ENCODE results near the gene IPMK.

The IPMK gene

DNA sequence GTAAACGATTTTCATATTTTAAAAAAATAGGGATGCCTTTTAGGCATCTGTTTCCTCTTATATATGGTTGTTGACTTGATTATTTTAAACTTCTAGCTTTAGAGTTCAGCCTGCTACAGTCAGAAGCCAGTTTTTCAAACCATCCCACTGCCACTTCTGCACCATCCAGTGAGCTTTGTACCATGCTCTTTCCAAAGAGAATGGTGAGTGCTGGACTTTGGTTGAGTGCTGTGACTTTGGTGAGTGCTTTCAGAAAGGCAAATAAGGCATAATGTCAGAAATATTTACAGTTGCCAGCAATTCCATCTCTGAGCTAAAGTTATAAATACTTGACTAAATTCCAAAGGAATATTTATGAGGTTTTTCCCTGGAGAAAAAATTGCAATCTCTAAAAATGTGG is 117.4 kb downstream of the IPMK start:
- in situ Hi-C loops (cut with MboI; ENCODE audit: low sequenced_read_pairs), result no loop called here
- H3K4me1 ChIP-seq, result peaks cover 8% of the 10 kb centered on the region
- H3K9me3 ChIP-seq, result no peaks in the 10 kb centered on the region
- no peak overlapping the region for H3K4me3 ChIP-seq
- H3K36me3 ChIP-seq (replicated peaks), result no peaks in the 10 kb centered on the region
- DNase-seq (ENCODE audit: low spot score in 2 of 2), result no peak
- no peaks in the 10 kb centered on the region for H3K27me3 ChIP-seq (ENCODE audit: low read depth)

DNA sequence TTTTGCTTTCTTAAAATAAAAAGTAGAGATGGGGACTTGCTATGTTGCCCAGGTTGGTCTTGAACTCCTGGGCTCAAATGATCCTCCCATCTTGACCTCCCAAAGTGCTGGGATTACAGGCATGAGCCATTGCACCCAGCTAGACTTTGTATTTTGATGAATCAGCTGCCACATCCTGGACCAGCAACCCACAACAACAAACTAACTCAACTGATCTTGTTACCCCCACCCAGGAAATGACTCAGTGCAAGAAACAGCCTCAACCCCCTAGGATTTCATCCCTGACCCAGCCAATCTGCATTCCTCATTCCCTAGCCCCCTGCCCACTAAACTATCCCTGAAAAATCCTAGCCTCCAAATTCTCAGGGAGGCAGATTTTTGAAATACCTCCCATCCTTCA is 123.8 kb downstream of the IPMK start:
- DNase-seq (ENCODE audit: low spot score in 2 of 2), result no peak
- in situ Hi-C loops (cut with MboI; ENCODE audit: low sequenced_read_pairs), result no loop called here
- H3K4me3 ChIP-seq, result no peak overlapping the region
- no peaks in the 10 kb centered on the region for H3K4me1 ChIP-seq
- no peaks in the 10 kb centered on the region for H3K9me3 ChIP-seq
- no peaks in the 10 kb centered on the region for H3K27me3 ChIP-seq (ENCODE audit: low read depth)
- no peaks in the 10 kb centered on the region for H3K36me3 ChIP-seq (replicated peaks)

All from HAP-1 (cell line).